HEK293 (cell line): ENCODE measurements around the gene NCAPD3.

Source experiments
- CTCF ChIP-seq: fragments of 450-650 bp; formaldehyde crosslinking; IDR thresholded peaks from 2 replicates; pipeline ENCODE4 v1.5.1; 2016; ENCODE audit warnings: missing biosample characterization, missing genetic modification characterization
- KLF10 ChIP-seq: fragments of 450-650 bp; IDR thresholded peaks from 2 replicates; pipeline ENCODE4 v1.5.1; 2018; ENCODE audit warnings: missing biosample characterization, mild to moderate bottlenecking, missing genetic modification characterization
- MEIS1 ChIP-seq: sonication (generic); formaldehyde crosslinking; IDR thresholded peaks from 2 replicates; pipeline ENCODE4 v1.8.1; 2022; ENCODE audit warnings: missing genetic modification reagents, mild to moderate bottlenecking, borderline replicate concordance
- PRDM1 ChIP-seq: fragments of 450-650 bp; formaldehyde crosslinking; IDR thresholded peaks from 2 replicates; pipeline ENCODE4; 2016; ENCODE audit warnings: missing biosample characterization, missing genetic modification characterization
- ZBTB49 ChIP-seq: fragments of 450-650 bp; formaldehyde crosslinking; IDR thresholded peaks from 2 replicates; pipeline ENCODE4 v1.5.1; 2016; ENCODE audit warnings: missing biosample characterization, missing genetic modification characterization, low read depth
- ZNF266 ChIP-seq: fragments of 450-650 bp; formaldehyde crosslinking; IDR thresholded peaks from 2 replicates; pipeline ENCODE4 v1.5.1; 2016; ENCODE audit warnings: missing biosample characterization, missing genetic modification characterization, low read depth
- ZNF274 ChIP-seq, 2 experiments: fragments of 200-500 bp in 1 of 2; fragments of 450-650 bp in 1 of 2; sonication (Bioruptor generic) in 1 of 2; formaldehyde crosslinking in 1 of 2; IDR thresholded peaks; 2 replicates each; pipeline versions ENCODE4 v1.5.1 to v1.6.1; 2014 to 2016; ENCODE audit warnings: borderline replicate concordance in 1 of 2, inconsistent platforms in 1 of 2, low read length in 1 of 2, missing biosample characterization in 1 of 2, missing genetic modification characterization in 1 of 2
- ZNF280C ChIP-seq: fragments of 450-650 bp; formaldehyde crosslinking; IDR thresholded peaks from 2 replicates; pipeline ENCODE4 v1.5.1; 2016; ENCODE audit warnings: missing biosample characterization, missing genetic modification characterization
- ZNF558 ChIP-seq: fragments of 450-650 bp; formaldehyde crosslinking; IDR thresholded peaks from 2 replicates; pipeline ENCODE4 v1.5.1; 2016; ENCODE audit warnings: missing biosample characterization, missing genetic modification characterization

- TF ChIP-seq CTCF (tag by site-specific recombination) (no peak), ZNF274 (IDR thresholded peaks at IDR 0.05; ENCODE audit: low read length) (no peak), ZNF274 (tag by site-specific recombination; IDR thresholded peaks at IDR 0.05; ENCODE audit: borderline replicate concordance) (no peak), PRDM1 (no peak), ZBTB49 (tag by site-specific recombination) (no peak), KLF10 (tag by site-specific recombination) (no peak), ZNF558 (tag by site-specific recombination) (no peak), ZNF266 (tag by site-specific recombination) (no peak), MEIS1 (no peak), ZNF280C (no peak)
These were observed 52.9 kb downstream of the NCAPD3 start for GRCh38 chr11:134170919-134171281.
